GM12892 (cell line): ENCODE data around the gene NUAK1.

Experiments used
- DNase-seq: peaks from one replicate; pipeline ENCODE4 v3.0.0; 2011; ENCODE audit not compliant: insufficient read length
- FAIRE-seq: peaks from 2 replicates; lab custom pipeline; 2011; peaks lifted over from hg19 to GRCh38; lab: Jason Lieb, UNC
- POLR2A ChIP-seq: IDR thresholded peaks from 2 replicates; pipeline ENCODE4 v1.6.1; 2011; ENCODE audit warnings: low read depth, low read length, control low read depth
- POLR2AphosphoS5 ChIP-seq: IDR thresholded peaks from 2 replicates; pipeline ENCODE4 v1.6.1; 2011; ENCODE audit warnings: low read depth, low read length, control low read depth
- TAF1 ChIP-seq: IDR thresholded peaks from 2 replicates; pipeline ENCODE4 v1.6.1; 2011; ENCODE audit warnings: low read depth, mild to moderate bottlenecking, control low read depth, low read length, borderline replicate concordance

NUAK1 gene

DNA sequence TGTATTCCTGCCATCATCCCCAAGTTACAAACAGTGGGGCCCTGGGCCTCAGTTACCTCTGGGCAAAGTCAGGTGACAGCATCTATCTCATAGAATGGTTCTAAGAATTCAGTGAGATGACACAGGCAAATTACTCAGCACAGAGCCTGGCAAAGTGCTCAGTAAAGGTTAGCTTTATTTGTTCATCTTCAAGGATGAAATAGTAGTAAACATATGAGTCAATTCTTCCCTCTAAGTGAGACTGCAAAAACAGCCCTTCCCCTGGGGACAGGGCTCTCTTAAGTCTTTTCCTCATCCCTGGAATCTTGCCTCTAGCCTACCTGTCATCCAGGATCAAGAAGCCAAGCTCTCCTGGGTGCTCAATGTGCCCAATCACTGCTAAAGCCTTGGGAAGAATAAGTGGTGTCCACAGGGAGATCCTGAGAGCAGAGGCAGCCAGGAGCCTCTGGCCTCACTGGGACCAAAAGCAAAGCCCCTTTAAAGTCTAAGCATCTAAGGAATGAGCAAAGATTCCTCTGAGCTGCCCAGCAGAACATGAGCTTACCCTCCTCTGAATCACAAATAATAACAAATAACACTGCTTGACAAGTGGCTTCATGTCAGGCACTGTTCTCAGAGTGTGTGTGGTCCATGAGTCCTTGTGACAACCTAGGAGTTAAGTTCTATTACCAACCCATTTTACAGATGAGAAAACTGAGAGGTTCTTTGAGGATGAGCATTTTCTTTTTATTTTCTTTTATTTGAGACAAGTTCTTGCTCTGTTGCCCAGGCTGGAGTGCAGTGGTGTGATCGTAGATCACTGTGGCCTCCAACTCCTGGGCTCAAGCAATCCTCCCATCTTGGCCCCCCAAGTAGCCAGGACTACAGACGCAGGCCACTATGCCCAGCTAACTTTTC is 12.1 kb downstream of the NUAK1 start:
- FAIRE-seq (no peak), DNase-seq (no peak)
- TF ChIP-seq POLR2AphosphoS5 (no peak), POLR2A (no peak), TAF1 (no peak)

DNA sequence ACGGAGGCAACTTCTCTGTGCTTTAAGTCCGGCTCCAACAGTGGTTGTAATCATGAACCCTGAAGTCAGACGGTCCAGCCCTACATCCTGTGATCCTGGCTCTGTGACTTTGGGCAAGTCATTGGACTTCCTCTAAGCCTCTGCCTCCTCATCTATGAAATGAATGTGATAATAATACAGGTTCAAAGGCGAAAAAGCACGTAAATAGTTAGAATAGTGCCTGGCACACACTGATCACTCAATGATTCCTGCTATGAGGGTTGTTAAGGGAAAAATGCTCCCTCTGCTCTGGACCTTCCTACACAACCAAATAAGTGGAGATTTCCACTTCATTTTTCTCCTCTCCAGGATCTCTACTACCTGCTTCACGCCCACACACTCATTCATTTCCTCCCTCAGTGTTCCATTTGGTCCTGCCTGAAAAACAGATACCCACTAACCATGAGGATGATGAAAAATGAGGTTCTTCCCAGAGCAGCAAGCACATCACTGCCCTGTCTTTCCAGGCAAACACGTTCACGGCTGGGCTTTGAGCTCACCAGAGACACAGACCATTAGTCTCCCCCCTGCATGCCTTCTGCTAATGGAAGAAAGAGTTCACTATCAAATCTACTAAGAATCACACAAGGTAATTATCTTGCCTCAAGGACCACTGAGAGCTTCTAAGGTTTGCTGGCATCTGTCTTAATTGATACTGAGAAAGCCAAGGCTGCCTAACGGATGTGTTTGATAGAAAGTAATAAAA is 13.2 kb downstream of the NUAK1 start:
- TF ChIP-seq POLR2A (no peak), POLR2AphosphoS5 (no peak), TAF1 (no peak)
- DNase-seq (no peak), FAIRE-seq (no peak)

DNA sequence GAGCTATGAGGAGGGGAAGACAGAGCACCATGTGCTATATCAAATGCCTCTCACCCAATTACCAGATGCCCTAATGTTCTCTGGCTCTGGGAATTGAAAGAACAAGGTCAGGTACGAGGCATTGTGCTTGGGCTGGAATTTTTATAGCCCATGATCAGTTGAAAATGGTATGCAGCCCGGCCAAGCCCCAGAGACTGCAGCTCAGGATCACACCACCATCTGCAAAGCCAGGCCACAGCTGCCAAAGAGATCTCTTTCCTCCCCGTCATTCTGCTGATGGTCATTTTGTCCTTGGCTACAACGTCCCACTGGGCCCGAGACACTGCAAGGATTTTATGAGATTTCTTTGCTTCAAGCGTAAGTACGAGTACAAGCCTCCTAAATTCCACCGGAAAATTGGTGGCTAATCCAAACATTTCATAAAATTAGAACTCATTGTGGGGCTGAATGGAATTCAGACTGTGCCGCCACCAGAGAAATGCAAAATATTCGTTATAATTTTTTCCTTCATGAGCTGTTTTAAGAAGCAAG is 15.1 kb downstream of the NUAK1 start:
- FAIRE-seq (no peak), DNase-seq (no peak)
- no peak for TF ChIP-seq TAF1
- TF ChIP-seq POLR2A: no peak
- no peak for TF ChIP-seq POLR2AphosphoS5

DNA sequence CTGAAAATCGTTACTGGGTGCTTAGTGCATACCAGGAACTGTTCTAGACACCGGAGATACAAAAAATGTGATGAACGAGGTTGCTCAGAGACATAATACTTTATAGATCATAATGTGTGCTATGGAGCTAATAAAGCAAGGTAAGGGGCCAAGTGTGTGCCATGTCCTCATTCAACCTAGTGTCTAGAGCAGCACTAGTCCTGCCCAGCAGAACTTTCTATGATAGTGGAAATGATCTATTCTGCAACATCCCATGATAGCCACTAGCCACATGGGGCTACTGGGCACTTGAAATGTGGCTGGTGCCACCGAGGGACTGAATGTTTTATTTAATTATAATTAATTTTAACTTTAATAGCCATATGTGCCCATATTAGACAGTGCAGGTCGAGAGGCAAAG is 15.6 kb downstream of the NUAK1 start:
- TF ChIP-seq POLR2A: no peak
- no peak for TF ChIP-seq TAF1
- TF ChIP-seq POLR2AphosphoS5: no peak
- no peak for FAIRE-seq

DNA sequence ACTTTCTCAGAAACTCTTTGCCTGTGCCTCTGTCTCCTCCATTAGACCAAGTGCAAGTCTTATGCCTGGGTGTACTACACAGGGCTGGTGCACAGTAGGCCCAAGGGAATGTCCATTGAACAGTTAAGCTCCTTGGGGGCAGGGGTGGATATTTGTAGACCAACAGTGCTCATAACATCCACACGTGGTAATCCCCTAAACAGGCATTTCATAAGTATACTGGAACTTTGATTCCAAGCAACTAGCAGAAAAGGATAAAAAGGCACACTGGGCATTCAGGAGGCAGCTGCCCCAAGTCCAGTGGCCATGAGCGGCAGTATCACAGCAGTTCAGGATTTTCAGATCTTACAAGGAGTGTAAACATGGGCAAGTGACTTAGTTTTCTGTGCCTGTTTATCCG is 16.8 kb downstream of the NUAK1 start:
- FAIRE-seq: no peak

More for the DNA sequence above, 15.6 kb downstream of the NUAK1 start:
- no peak for DNase-seq

DNA sequence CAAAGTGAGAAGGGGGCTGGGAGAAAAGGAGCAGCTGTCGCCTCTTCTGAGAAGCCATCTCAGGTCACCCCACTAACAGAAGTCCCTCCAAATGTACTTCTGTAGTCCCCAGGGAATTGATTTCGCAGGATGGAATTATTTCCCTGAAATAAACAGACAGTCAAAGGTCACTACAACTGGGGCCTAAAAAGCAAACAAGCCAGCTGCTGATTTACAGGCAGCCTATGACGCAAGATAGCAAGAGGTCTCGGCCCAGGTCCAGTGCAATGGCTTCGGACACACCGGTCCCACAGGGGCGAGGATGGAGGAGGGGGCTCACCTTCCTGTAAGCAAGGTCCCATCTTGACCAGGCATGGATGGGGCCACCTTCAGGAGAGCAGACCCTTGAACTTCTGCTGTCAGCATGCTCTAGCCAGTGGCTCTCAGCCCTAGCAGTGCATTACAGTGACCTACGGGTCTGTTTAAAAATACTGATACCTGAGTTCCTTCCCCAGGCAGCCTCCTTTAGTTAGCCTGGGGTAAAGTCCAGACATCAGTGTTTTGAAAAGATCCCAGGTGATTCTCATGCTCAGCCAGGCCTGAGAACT is 18.1 kb downstream of the NUAK1 start:
- no peak for TF ChIP-seq POLR2AphosphoS5
- no peak for TF ChIP-seq POLR2A
- no peak for TF ChIP-seq TAF1
- no peak for FAIRE-seq

More for the DNA sequence above, 16.8 kb downstream of the NUAK1 start:
- DNase-seq: no peak
- TF ChIP-seq TAF1 (no peak), POLR2A (no peak), POLR2AphosphoS5 (no peak)

DNA sequence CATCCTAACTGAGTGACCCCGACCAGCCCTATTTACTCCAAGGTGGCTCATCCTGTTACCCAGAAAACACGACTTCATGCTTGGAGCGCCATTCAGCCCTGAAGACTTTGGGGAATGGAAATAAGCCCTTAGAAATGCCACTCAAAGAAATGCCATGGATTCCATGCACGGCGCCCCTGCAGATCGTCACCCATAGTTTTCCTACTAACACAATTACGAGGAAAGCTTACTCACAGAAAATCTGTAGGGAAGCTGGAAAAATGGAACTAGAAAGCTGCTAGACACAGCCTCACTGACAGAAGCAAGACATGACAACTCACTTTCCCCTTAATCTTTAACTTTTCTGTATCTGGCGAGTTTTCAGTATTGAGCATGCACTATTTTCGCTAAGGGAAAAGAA is 19.5 kb downstream of the NUAK1 start:
- TF ChIP-seq POLR2AphosphoS5 (no peak), POLR2A (no peak), TAF1 (no peak)
- no peak for FAIRE-seq
- no peak for DNase-seq

More for the DNA sequence above, 18.1 kb downstream of the NUAK1 start:
- DNase-seq: no peak

DNA sequence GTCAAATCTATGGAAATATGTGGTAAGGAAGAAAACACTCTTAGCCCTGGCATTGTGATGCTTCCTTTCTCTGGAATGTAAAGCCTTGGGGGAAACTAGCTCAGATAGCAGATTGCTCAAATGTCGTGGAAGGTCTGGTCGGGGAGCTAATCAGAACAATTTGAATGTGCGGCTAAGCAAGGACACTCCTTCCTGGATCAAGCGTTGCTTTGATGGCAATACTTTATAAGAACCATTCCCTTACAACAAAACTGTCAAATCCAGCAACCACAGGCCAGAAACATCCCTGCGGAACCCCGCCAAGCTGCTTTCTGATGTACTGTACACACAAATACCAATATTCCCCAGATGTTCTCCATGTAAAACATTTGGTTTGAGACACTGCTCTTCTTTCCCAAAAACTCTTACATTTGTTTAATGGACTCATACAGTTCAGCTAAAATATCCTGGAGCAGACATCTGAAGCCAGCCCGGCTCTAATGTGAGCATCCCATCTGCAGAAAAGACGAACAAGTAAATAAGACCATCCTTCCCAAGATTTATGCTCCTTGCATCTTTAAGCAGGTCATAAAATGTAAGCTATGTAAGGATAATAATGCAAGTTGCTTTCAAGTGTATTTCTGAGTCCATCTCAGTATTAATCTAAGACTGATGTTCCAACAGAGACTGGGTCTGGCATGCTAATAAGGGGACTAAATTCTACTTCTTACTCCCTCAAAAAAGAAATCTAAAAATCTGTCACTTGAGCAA is 20.2 kb downstream of the NUAK1 start:
- DNase-seq (no peak), FAIRE-seq (no peak)
- TF ChIP-seq TAF1 (no peak), POLR2AphosphoS5 (no peak), POLR2A (no peak)

DNA sequence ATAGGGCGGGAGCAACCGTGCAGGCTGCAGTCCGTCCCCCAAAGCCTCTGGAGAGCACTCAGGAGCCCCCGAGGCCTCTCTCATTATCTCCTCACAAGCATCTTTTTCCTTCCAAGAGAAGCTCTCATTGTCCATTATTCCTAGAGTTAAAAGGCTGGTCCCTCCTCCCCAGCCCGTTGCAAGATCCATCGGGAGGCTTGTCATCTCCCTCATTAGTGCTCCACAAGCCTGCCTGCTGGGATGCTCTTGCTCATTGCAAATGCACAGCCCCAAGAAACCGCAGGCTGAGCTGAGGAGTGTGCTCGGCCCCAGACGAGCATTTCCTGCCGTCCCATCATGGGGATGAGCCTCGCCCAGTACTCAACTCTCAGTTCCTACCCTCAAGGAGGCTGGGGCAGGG is 23.3 kb downstream of the NUAK1 start:
- DNase-seq (no peak), FAIRE-seq (no peak)
- TF ChIP-seq POLR2AphosphoS5 (no peak), POLR2A (no peak), TAF1 (no peak)

DNA sequence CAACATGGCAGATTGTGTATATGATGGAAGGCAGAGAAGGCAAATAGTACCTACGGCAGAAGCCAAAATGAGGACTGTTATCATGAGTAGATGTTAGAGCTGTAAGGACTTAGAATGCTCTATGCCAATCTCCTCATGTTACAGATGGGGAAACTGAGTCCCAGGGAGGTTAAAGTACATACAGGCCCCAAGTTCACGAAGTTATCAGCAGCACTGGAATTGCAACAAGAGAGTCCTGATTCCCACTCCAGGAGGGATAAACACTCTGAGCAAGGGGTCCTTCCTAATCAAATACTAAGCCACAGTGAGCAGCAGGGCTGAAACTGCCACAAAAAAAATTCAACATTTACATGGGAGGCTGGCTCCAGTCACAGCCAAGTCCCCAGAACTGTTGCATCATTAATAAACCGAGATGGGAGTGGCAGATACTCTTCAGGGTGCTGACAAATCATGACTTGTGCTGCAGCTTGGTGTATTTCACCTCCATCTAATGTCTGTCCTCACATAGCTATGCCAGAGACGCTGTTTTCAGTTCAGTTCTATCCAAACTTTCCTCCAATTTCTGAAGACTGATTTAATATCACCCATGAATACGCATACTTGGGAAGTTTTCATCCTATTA is 24.2 kb downstream of the NUAK1 start:
- no peak for TF ChIP-seq POLR2A
- DNase-seq (no peak), FAIRE-seq (no peak)
